Mesenchymal stem cell (in vitro differentiated cells and primary cell): ENCODE data around the gene SYNDIG1L.

Experiments used
- DNase-seq: peaks from one replicate; pipeline ENCODE4 v3.0.0-alpha.2; 2013
- H2AFZ ChIP-seq: one replicate; pipeline ENCODE4 v1.6.1; 2013; ENCODE audit warnings: low read depth, mild to moderate bottlenecking, control low read depth, inconsistent platforms, low read length, moderate library complexity
- H2AK5ac ChIP-seq: 2 replicates; pipeline ENCODE4 v1.6.1; 2013; ENCODE audit warnings: low read length, moderate library complexity, mild to moderate bottlenecking, inconsistent platforms; ENCODE audit not compliant: severe bottlenecking
- H2BK120ac ChIP-seq: one replicate; pipeline ENCODE4 v1.6.1; 2013; ENCODE audit warnings: low read depth, mild to moderate bottlenecking, inconsistent platforms, low read length, moderate library complexity
- H2BK12ac ChIP-seq, 2 experiments: one replicate each; pipeline ENCODE4 v1.6.1; 2013; ENCODE audit warnings: inconsistent platforms in 2 of 2, low read length in 2 of 2, mild to moderate bottlenecking in 2 of 2, moderate library complexity in 2 of 2, control low read depth in 1 of 2
- H2BK15ac ChIP-seq: one replicate; pipeline ENCODE4 v1.6.1; 2013; ENCODE audit warnings: mild to moderate bottlenecking, low read depth, inconsistent platforms; ENCODE audit not compliant: poor library complexity, severe bottlenecking
- H2BK5ac ChIP-seq: 2 replicates; pipeline ENCODE4 v1.6.1; 2013; ENCODE audit warnings: low read depth, mild to moderate bottlenecking, low read length, control low read depth, inconsistent platforms; ENCODE audit not compliant: poor library complexity, severe bottlenecking
- H3K14ac ChIP-seq, 2 experiments: one replicate each; pipeline ENCODE4 v1.6.1; 2013; ENCODE audit warnings: inconsistent platforms in 2 of 2, low read length in 2 of 2, control low read depth in 1 of 2, mild to moderate bottlenecking in 1 of 2, moderate library complexity in 1 of 2
- H3K18ac ChIP-seq, 2 experiments: one replicate each; pipeline ENCODE4 v1.6.1; 2013; ENCODE audit warnings: inconsistent platforms in 2 of 2, low read length in 2 of 2, control low read depth in 1 of 2, low read depth in 1 of 2, mild to moderate bottlenecking in 1 of 2
- H3K23ac ChIP-seq, 2 experiments: one replicate each; pipeline ENCODE4 v1.6.1; 2013; ENCODE audit warnings: inconsistent platforms in 2 of 2, low read length in 2 of 2, mild to moderate bottlenecking in 2 of 2, moderate library complexity in 2 of 2, control low read depth in 1 of 2
- H3K27ac ChIP-seq: 2 replicates; pipeline ENCODE4 v1.5.1; 2013; ENCODE audit warnings: mild to moderate bottlenecking, moderate library complexity, low read length, control low read depth, inconsistent platforms; ENCODE audit not compliant: poor library complexity, severe bottlenecking
- H3K27me3 ChIP-seq, 2 experiments: 2 replicates each; pipeline versions ENCODE4 v1.6.1 to v1.7.0; 2013; ENCODE audit warnings: low read length in 2 of 2, mild to moderate bottlenecking in 2 of 2, moderate library complexity in 2 of 2, control low read depth in 1 of 2, inconsistent platforms in 1 of 2; ENCODE audit not compliant: control insufficient read depth in 1 of 2, insufficient read depth in 1 of 2
- H3K36me3 ChIP-seq, 2 experiments: 2 replicates each; pipeline versions ENCODE4 v1.6.1 to v1.7.0; 2013; ENCODE audit warnings: low read length in 2 of 2, control low read depth in 1 of 2, inconsistent platforms in 1 of 2, low read depth in 1 of 2, mild to moderate bottlenecking in 1 of 2; ENCODE audit not compliant: insufficient read depth in 2 of 2, control insufficient read depth in 1 of 2
- H3K4ac ChIP-seq, 2 experiments: one replicate each; pipeline ENCODE4 v1.6.1; 2013; ENCODE audit warnings: inconsistent platforms in 2 of 2, low read length in 2 of 2, mild to moderate bottlenecking in 2 of 2, moderate library complexity in 2 of 2, control low read depth in 1 of 2, low read depth in 1 of 2
- H3K4me1 ChIP-seq: 2 replicates; pipeline ENCODE4 v1.6.1; 2013; ENCODE audit warnings: low read depth, low read length, control low read depth; ENCODE audit not compliant: control insufficient read depth, insufficient read depth
- H3K4me2 ChIP-seq: 2 replicates; pipeline ENCODE4 v1.6.1; 2013; ENCODE audit warnings: low read length, mild to moderate bottlenecking, inconsistent platforms; ENCODE audit not compliant: poor library complexity, severe bottlenecking
- H3K4me3 ChIP-seq, 2 experiments: 2 replicates each; pipeline versions ENCODE4 v1.5.1 to v1.7.0; 2013; ENCODE audit warnings: low read length in 2 of 2, mild to moderate bottlenecking in 2 of 2, control low read depth in 1 of 2, low read depth in 1 of 2; ENCODE audit not compliant: insufficient read depth in 1 of 2
- H3K79me1 ChIP-seq: replicated peaks from 2 replicates; pipeline ENCODE4 v1.6.1; 2013; ENCODE audit warnings: mild to moderate bottlenecking, control low read depth, low read length, inconsistent platforms; ENCODE audit not compliant: poor library complexity, severe bottlenecking
- H3K9ac ChIP-seq: 2 replicates; pipeline ENCODE4 v1.7.0; 2013; ENCODE audit warnings: mild to moderate bottlenecking, low read length, moderate library complexity
- H3K9me3 ChIP-seq: 2 replicates; pipeline ENCODE4 v1.7.0; 2013; ENCODE audit warnings: mild to moderate bottlenecking, low read length; ENCODE audit not compliant: control insufficient read depth
- H4K8ac ChIP-seq: one replicate; pipeline ENCODE4 v1.6.1; 2013; ENCODE audit warnings: inconsistent platforms, mild to moderate bottlenecking, low read length, moderate library complexity
- H4K91ac ChIP-seq: one replicate; pipeline ENCODE4 v1.6.1; 2013; ENCODE audit warnings: mild to moderate bottlenecking, low read length, inconsistent platforms
- WGBS: methylation state at CpG from one replicate; pipeline ENCODE4 v1.1.7; 2013; ENCODE audit warnings: mixed read lengths; 5-methylcytosine and 5-hydroxymethylcytosine counted together

SYNDIG1L gene

DNA sequence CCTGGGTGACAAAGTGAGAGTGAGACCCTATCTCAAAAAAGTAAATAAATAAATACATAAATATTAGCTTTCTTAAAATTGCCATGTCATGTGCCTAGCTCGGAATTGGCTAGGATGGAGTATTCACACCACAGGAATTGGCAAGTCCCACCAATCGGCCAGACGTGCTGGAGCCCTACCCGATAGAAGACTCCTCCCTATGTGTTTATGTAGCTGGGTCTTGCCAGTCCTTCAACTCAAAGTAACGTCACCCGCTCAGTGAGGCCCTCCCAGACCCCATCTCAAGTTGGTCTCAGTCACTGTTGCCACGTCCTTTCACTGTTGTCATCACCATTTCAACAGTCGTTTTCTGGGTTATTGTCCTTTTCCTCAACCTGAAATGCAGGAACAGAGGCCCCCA lies 57.6 kb downstream of the SYNDIG1L start:
- Histone ChIP-seq H3K18ac (no peak overlapping the region), H4K8ac (no peak overlapping the region), H3K36me3 (no peaks in the 10 kb centered on the region), H3K79me1 (no peaks in the 10 kb centered on the region), H3K4me3 (no peak overlapping the region), H2BK120ac (no peak overlapping the region), H2BK5ac (no peak overlapping the region), H3K9me3 (no peaks in the 10 kb centered on the region), H2AFZ (no peak overlapping the region), H3K23ac (no peak overlapping the region), H3K4me1 (no peaks in the 10 kb centered on the region), H2AK5ac (no peak overlapping the region), H3K4ac (no peak overlapping the region), H3K9ac (no peak overlapping the region), H2BK15ac (no peak overlapping the region), H2BK12ac (no peak overlapping the region), H3K4me2 (no peak overlapping the region), H4K91ac (no peak overlapping the region), H3K27ac (no peak overlapping the region), H3K27me3 (peaks cover 15 to 16% of the 10 kb centered on the region in 2 experiments), H3K14ac (no peak overlapping the region)
- WGBS: 87% methylated on average over 8 of the region's 8 CpGs
- no peak for DNase-seq

- no peak overlapping the region for H3K4me3 ChIP-seq
- no peak overlapping the region for H2BK12ac ChIP-seq
- no peak overlapping the region for H3K23ac ChIP-seq
- no peaks in the 10 kb centered on the region for H3K4me1 ChIP-seq
- no peak overlapping the region for H3K9ac ChIP-seq
- DNase-seq: no peak
- H3K14ac ChIP-seq: no peak overlapping the region
- H2AK5ac ChIP-seq: no peak overlapping the region
- H3K36me3 ChIP-seq: no peaks in the 10 kb centered on the region
- no peak overlapping the region for H2BK15ac ChIP-seq
- no peak overlapping the region for H2AFZ ChIP-seq
- H3K79me1 ChIP-seq: no peaks in the 10 kb centered on the region
- no peak overlapping the region for H3K18ac ChIP-seq
- no peak overlapping the region for H2BK5ac ChIP-seq
- no peak overlapping the region for H3K27ac ChIP-seq
- no peak overlapping the region for H4K8ac ChIP-seq
- no peak overlapping the region for H4K91ac ChIP-seq
- H3K4ac ChIP-seq: no peak overlapping the region
- peaks cover 16 to 17% of the 10 kb centered on the region in 2 experiments for H3K27me3 ChIP-seq
- H3K4me2 ChIP-seq: no peak overlapping the region
- WGBS: 93% methylated on average over 6 of the region's 6 CpGs
- H2BK120ac ChIP-seq: no peak overlapping the region
- H3K9me3 ChIP-seq: no peaks in the 10 kb centered on the region
Measured at GRCh38 chr14:74368026-74368425, 58.0 kb downstream of the SYNDIG1L start.

DNA sequence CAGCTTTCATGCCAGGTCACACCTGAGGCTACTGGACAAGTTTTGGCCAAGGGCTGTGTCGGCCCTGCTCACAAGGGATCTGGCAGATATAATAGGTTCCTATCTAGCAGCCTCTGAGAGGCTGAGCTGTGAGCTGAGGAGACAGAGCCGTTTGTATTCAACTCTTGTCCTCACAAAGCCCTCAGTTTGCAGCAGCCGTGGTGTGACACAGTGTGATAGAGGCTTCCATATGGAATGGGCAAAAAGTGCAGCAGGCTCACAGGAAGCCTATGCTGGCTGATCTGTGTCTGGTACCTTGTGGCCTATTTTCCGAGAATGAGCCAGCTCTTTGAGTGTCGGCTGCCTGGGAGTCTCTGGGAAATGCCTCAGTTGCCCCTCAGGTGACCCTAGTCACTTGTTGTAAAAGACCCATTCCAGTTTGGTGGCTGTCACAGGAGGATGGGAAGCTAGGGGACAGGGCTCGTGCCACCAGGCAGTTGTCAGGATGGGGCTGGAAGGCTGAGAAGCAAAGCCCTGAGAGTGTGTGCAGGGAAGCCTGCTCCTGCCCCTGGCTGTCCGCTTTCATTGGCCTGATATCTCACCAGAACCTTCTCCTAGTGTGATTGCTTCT lies 61.6 kb downstream of the SYNDIG1L start:
- H2AK5ac ChIP-seq: no peak overlapping the region
- no peak overlapping the region for H2BK120ac ChIP-seq
- H2BK12ac ChIP-seq: no peak overlapping the region
- no peak overlapping the region for H3K27ac ChIP-seq
- no peak overlapping the region for H3K4me3 ChIP-seq
- H3K4ac ChIP-seq: no peak overlapping the region
- H3K23ac ChIP-seq: no peak overlapping the region
- WGBS: 73% methylated on average over 7 of the region's 7 CpGs
- peaks cover 34 to 40% of the 10 kb centered on the region in 2 experiments for H3K27me3 ChIP-seq
- H3K18ac ChIP-seq: no peak overlapping the region
- H3K9ac ChIP-seq: no peak overlapping the region
- no peak overlapping the region for H2BK5ac ChIP-seq
- H3K79me1 ChIP-seq: no peaks in the 10 kb centered on the region
- H3K36me3 ChIP-seq: no peaks in the 10 kb centered on the region
- H2AFZ ChIP-seq: no peak overlapping the region
- no peaks in the 10 kb centered on the region for H3K4me1 ChIP-seq
- no peak overlapping the region for H2BK15ac ChIP-seq
- H3K4me2 ChIP-seq: no peak overlapping the region
- no peak overlapping the region for H3K14ac ChIP-seq
- no peak overlapping the region for H4K91ac ChIP-seq
- H4K8ac ChIP-seq: no peak overlapping the region
- H3K9me3 ChIP-seq: no peaks in the 10 kb centered on the region
- DNase-seq: no peak

DNA sequence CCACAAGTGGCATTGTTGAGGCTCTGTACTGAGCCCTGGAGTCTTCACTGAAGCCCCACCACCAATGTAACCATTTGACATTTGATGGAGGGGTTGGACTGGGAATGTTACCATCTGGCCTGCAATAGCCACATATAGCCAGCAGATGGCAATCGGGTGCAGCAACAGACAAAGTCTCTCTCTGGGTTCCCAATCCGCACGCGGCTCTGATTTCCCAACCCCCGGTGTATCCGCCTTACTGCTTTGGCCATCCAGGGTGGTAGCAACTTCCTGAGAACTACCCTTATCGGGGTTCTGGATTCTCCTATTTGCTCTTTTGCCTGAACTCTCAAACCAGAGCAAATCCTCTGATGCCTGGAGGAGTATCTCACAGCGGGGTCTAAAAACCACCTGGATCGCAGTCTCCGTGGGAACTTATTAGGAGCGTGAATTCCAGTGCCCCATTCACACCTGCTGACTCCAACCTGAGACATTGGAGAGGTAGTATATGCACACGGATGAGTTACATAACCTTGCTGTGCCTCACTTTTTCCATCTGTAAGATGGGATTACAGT lies 63.6 kb downstream of the SYNDIG1L start:
- H4K91ac ChIP-seq: no peak overlapping the region
- H3K27me3 ChIP-seq: peaks cover 52 to 56% of the 10 kb centered on the region in 2 experiments
- no peak overlapping the region for H3K14ac ChIP-seq
- H4K8ac ChIP-seq: no peak overlapping the region
- no peak overlapping the region for H2BK12ac ChIP-seq
- no peaks in the 10 kb centered on the region for H3K36me3 ChIP-seq
- H2AK5ac ChIP-seq: no peak overlapping the region
- H3K9ac ChIP-seq: no peak overlapping the region
- 29% methylated on average over 12 of the region's 12 CpGs for WGBS
- no peak overlapping the region for H2BK120ac ChIP-seq
- H2BK15ac ChIP-seq: no peak overlapping the region
- H2BK5ac ChIP-seq: no peak overlapping the region
- H3K4me3 ChIP-seq: no peak overlapping the region
- no peak overlapping the region for H3K23ac ChIP-seq
- H3K4ac ChIP-seq: no peak overlapping the region
- H2AFZ ChIP-seq: no peak overlapping the region
- H3K18ac ChIP-seq: no peak overlapping the region
- no peaks in the 10 kb centered on the region for H3K79me1 ChIP-seq
- no peaks in the 10 kb centered on the region for H3K4me1 ChIP-seq
- no peak overlapping the region for H3K27ac ChIP-seq
- H3K4me2 ChIP-seq: no peak overlapping the region
- peak; percentile 78 for DNase-seq
- H3K9me3 ChIP-seq: no peaks in the 10 kb centered on the region
